Gastrocnemius medialis (tissue), 4 donors: ENCODE data around the gene IGFL2. TPM values are rescaled to one million over a fixed set of nuclear protein-coding genes. Genes with fewer than 3 reads are reported as not detected.

Source experiments
- ATAC-seq, 2 donors: fragments of 150-250 bp; one replicate each; pipeline ENCODE4 v1.9.1; 2016
- DNase-seq, 2 donors: peaks; one replicate each; pipeline ENCODE4 v3.0.0-alpha.2; 2019
- H3K27ac ChIP-seq, 4 donors: fragments of 200-600 bp; sonication (generic); 1 replicate in 1 of 4; 2 replicates in 3 of 4; pipeline ENCODE4 v1.5.1; 2016 to 2018; ENCODE audit warnings: mild to moderate bottlenecking in 2 of 4, moderate library complexity in 1 of 4
- H3K27me3 ChIP-seq, 3 donors: fragments of 200-600 bp; sonication (generic) in 2 of 3; 1 replicate in 1 of 3; 2 replicates in 2 of 3; pipeline versions ENCODE4 v1.5.1 to v1.6.0; 2016 to 2019; ENCODE audit warnings: mild to moderate bottlenecking in 1 of 3, moderate library complexity in 1 of 3
- H3K36me3 ChIP-seq, 2 donors: fragments of 200-600 bp; sonication (generic) in 1 of 2; one replicate each; pipeline ENCODE4 v1.5.1; 2017 to 2018
- H3K4me1 ChIP-seq, 2 donors: fragments of 200-600 bp; sonication (generic) in 1 of 2; one replicate each; pipeline ENCODE4 v1.5.1; 2016 to 2017; ENCODE audit warnings: mild to moderate bottlenecking in 2 of 2
- H3K4me3 ChIP-seq, 4 donors: fragments of 200-600 bp; sonication (generic) in 3 of 4; 1 replicate in 1 of 4; 2 replicates in 3 of 4; pipeline ENCODE4 v1.5.1; 2016 to 2019; ENCODE audit warnings: mild to moderate bottlenecking in 2 of 4
- H3K9me3 ChIP-seq, 3 donors: fragments of 200-600 bp; sonication (generic) in 2 of 3; 1 replicate in 1 of 3; 2 replicates in 2 of 3; pipeline ENCODE4 v1.5.1; 2016 to 2019
- POLR2A ChIP-seq, 2 donors: fragments of 450-650 bp; IDR thresholded peaks; one replicate each; pipeline ENCODE4 v1.6.1; 2017; ENCODE audit warnings: antibody characterized with exemption in 2 of 2, mild to moderate bottlenecking in 2 of 2, moderate library complexity in 2 of 2
- in situ Hi-C, 4 donors: fragments of 200-750 bp; cut with MboI; loops; one replicate each; pipeline versions ENCODE4 v1.15.0 to v1.8.0; 2017; ENCODE audit warnings: low sequenced_read_pairs in 4 of 4
- intact Hi-C: fragments of 100-400 bp; cut with DNase I; formaldehyde crosslinking; loops from one replicate; pipeline ENCODE4 v1.15.1; 2023; ENCODE audit warnings: low total_unique reads
- total RNA-seq, 4 donors: library from RNA; depleted of rRNA; stranded (reverse); fragments of >200 nt; gene quantifications; one replicate each; pipeline versions ENCODE4 v1.1.0 to v1.2.3, GENCODE V29; 2016
- TF ChIP-seq, protein P1 (sequence below), 5 experiments: fragments of 450-650 bp in 3 of 5; fragments of 200-600 bp in 2 of 5; sonication (generic) in 2 of 5; IDR thresholded peaks in 4 of 5; conservative IDR thresholded peaks in 1 of 5; 1 replicate in 4 of 5; 2 replicates in 1 of 5; pipeline ENCODE4 v1.5.1; 2016 to 2019; ENCODE audit warnings: antibody characterized with exemption in 5 of 5, mild to moderate bottlenecking in 3 of 5, moderate library complexity in 3 of 5

Gene IGFL2
- total RNA-seq, 4 donors from 2014 or later: not detected

DNA sequence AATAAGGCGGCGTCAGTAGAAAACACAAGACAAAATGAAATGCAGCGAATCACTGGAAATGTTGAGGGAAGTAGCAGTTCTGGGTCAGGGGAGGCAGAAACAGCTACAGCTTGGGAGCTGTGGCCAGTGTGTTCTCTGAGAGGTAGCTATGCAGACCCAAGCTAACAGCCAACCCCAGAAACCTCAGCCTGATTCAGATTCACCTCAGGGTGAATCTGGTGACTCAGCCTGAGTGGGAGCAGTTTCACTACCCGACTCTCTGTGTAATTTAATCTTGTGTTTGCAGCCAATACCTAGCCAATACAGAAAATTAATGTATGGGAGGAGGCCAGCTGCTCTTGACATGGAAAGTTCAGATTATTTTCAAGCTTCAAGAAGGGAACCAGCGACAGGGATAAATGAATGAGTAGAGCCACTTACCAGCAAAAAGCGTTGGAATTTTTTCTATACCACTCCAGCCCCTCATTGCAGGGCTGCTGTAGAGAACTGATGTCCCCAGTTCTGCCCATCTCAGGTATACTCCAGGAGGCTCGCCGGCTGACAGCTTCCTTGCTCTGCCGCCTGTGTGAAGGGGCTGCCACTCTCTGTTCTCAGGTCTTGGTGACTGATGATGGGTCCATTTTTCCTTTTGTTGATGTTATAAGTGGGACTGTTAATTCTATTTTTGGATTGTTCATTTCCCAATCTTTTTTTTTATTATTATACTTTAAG is 32.5 kb upstream of the IGFL2 start:
- DNase-seq (no peak), ATAC-seq (no peak)
- H3K4me3 ChIP-seq: no peak overlapping the region
- no peaks in the 10 kb centered on the region for H3K4me1 ChIP-seq
- no peaks in the 10 kb centered on the region for H3K9me3 ChIP-seq
- no peak for TF ChIP-seq POLR2A (IDR thresholded peaks at IDR 0.05)
- TF ChIP-seq, protein P1, sequence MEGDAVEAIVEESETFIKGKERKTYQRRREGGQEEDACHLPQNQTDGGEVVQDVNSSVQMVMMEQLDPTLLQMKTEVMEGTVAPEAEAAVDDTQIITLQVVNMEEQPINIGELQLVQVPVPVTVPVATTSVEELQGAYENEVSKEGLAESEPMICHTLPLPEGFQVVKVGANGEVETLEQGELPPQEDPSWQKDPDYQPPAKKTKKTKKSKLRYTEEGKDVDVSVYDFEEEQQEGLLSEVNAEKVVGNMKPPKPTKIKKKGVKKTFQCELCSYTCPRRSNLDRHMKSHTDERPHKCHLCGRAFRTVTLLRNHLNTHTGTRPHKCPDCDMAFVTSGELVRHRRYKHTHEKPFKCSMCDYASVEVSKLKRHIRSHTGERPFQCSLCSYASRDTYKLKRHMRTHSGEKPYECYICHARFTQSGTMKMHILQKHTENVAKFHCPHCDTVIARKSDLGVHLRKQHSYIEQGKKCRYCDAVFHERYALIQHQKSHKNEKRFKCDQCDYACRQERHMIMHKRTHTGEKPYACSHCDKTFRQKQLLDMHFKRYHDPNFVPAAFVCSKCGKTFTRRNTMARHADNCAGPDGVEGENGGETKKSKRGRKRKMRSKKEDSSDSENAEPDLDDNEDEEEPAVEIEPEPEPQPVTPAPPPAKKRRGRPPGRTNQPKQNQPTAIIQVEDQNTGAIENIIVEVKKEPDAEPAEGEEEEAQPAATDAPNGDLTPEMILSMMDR (IDR thresholded peaks at IDR 0.05 in 4 of 5, conservative IDR thresholded peaks at IDR 0.05 in 1 of 5): no peak
- in situ Hi-C loops (no loop called here), intact Hi-C loops (no loop called here)
- no peak overlapping the region for H3K27ac ChIP-seq
- H3K36me3 ChIP-seq: no peaks in the 10 kb centered on the region
- H3K27me3 ChIP-seq: peaks cover 0 to 13% (median 10%) of the 10 kb centered on the region in 3 donors

DNA sequence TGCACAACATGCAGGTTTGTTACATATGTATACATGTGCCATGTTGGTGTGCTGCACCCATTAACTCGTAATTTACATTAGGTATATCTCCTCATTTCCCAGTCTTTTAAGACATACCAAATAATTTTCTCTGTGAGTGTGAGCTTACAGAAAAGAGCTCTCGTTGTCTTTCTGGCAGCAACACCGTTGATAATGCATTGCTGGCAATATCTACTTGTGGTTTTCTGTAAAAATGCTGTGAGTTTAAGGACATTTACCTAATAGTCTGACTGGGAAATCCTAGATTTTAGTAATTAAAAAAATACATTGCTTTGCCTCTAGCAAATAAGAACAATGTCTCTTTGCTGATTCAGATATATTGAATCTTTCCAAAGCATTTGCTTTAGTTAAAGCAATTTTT is 31.9 kb upstream of the IGFL2 start:
- Histone ChIP-seq H3K4me1 (no peaks in the 10 kb centered on the region), H3K36me3 (no peaks in the 10 kb centered on the region), H3K27me3 (peaks cover 0 to 13% (median 8%) of the 10 kb centered on the region in 3 donors), H3K4me3 (no peak overlapping the region), H3K27ac (no peak overlapping the region), H3K9me3 (no peaks in the 10 kb centered on the region)
- no peak for ATAC-seq
- DNase-seq: no peak
- in situ Hi-C loops: no loop called here
- TF ChIP-seq POLR2A (IDR thresholded peaks at IDR 0.05): no peak
- TF ChIP-seq, protein P1 (IDR thresholded peaks at IDR 0.05 in 4 of 5, conservative IDR thresholded peaks at IDR 0.05 in 1 of 5): no peak
- intact Hi-C loops: no loop called here

DNA sequence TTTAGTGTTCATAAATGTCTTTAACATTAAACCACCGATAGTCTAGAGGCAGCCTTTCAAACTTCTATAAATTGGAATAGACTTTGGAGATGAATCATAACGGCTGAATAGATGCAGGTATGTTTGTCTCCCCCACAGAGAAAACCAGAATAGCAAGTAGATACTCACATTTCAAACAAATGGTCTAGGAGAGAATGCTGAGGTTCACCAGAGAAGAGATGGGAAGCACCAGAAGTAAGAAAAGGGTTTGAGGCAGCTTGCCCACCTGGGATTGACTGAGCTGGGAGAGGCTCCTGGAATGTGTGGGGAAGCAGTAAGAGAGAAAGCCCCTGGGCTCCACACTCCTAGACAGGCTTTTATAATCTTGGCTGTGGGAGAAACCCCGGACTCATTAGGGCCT is 29.9 kb upstream of the IGFL2 start:
- H3K4me3 ChIP-seq: no peak overlapping the region
- no peak overlapping the region for H3K27ac ChIP-seq
- H3K9me3 ChIP-seq: no peaks in the 10 kb centered on the region
- no peak for ATAC-seq
- H3K36me3 ChIP-seq: no peaks in the 10 kb centered on the region
- intact Hi-C loops: no loop called here
- no peak for TF ChIP-seq POLR2A (IDR thresholded peaks at IDR 0.05)
- TF ChIP-seq, protein P1 (IDR thresholded peaks at IDR 0.05 in 4 of 5, conservative IDR thresholded peaks at IDR 0.05 in 1 of 5): no peak
- H3K27me3 ChIP-seq: peaks cover 0 to 7% (median 1%) of the 10 kb centered on the region in 3 donors
- in situ Hi-C loops: no loop called here
- no peaks in the 10 kb centered on the region for H3K4me1 ChIP-seq
- DNase-seq: no peak

DNA sequence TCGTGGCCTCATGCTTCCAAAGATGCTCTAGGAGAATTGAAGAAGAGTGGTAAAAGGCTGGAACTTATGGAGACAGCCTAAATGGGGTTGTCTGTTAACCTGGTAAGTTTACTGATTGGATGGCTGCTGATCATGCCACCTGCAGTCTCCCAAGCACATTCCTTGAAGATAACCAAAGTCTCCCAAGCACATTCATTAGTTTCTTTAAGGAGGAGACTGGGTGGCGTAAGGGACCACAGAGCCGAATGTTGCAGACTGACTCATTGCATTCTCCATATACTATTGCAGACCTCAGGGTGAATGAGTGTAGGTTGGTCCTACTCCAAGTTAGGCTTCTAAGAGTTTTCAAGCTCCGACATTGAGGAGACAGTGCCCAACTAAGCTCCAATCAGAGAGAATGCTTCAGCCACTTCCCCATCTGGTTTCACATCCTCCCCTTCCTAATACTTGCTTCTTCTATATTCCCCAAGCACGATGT is 23.4 kb upstream of the IGFL2 start, which contains the start of gene IGFL3:
Gene IGFL3 (minus strand): TSS at position 51 of the 478 bp plus-strand sequence. CDS start 39 bp downstream, at position 12.
- Histone ChIP-seq H3K4me1 (no peaks in the 10 kb centered on the region), H3K9me3 (no peaks in the 10 kb centered on the region), H3K27ac (no peak within 1 kb of the TSS), H3K36me3 (no peaks in the 10 kb centered on the region), H3K4me3 (no peak within 1 kb of the TSS), H3K27me3 (peaks cover 0 to 4% (median 2%) of the 10 kb centered on the region in 3 donors)
- intact Hi-C loops (no loop called here), in situ Hi-C loops (no loop called here)
- TF ChIP-seq, protein P1 (IDR thresholded peaks at IDR 0.05 in 4 of 5, conservative IDR thresholded peaks at IDR 0.05 in 1 of 5): no peak
- no peak for TF ChIP-seq POLR2A (IDR thresholded peaks at IDR 0.05)
- no peak for DNase-seq
- no peak for ATAC-seq
